Measurements from ENCODE around the gene PRSS50.

DNA sequence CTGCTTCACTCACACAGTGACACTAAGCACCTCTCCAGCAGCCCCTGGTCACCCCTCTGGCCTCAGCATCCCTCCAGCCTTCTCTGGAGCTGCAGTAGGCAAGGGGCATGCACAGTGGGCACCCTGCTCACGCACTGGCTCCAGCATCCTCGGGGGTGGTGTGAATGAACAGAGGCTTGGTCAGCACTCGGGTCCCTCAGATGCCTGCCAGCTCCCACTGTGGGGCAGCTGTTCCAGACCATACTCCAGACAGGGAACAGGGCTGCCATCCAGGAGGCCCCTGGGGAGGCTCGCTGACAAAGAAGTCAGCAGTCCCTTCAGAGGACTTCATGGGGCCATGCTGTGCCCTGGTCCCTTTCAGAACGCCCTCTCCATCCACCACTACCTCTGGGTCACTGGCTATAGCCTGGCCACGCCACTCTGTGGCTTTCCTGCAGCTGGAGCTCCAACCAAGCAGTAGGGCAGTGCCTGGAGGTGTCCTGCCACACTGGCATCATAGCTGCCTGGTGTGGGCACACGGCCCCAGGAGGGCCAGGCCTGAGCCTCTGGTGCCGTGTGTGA, 50.5 kb downstream of the PRSS50 start:
- TF ChIP-seq, protein P1, sequence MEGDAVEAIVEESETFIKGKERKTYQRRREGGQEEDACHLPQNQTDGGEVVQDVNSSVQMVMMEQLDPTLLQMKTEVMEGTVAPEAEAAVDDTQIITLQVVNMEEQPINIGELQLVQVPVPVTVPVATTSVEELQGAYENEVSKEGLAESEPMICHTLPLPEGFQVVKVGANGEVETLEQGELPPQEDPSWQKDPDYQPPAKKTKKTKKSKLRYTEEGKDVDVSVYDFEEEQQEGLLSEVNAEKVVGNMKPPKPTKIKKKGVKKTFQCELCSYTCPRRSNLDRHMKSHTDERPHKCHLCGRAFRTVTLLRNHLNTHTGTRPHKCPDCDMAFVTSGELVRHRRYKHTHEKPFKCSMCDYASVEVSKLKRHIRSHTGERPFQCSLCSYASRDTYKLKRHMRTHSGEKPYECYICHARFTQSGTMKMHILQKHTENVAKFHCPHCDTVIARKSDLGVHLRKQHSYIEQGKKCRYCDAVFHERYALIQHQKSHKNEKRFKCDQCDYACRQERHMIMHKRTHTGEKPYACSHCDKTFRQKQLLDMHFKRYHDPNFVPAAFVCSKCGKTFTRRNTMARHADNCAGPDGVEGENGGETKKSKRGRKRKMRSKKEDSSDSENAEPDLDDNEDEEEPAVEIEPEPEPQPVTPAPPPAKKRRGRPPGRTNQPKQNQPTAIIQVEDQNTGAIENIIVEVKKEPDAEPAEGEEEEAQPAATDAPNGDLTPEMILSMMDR (IDR thresholded peaks at IDR 0.05), result no peak
- TF ChIP-seq POLR2A (IDR thresholded peaks at IDR 0.05), result no peak
